K562 (cell line): ENCODE results near the gene CYRIA. TPM values are rescaled to one million over a fixed set of nuclear protein-coding genes. Genes with fewer than 3 reads are reported as not detected.
A peak's percentile ranks its signal among the peaks of the same experiment; 100 is the strongest.

Experiments
- ATAC-seq: fragments of 200-7000 bp; cut with Tn5 transposase; 3 replicates; pipeline ENCODE4 v1.9.1; 2020; ENCODE audit warnings: moderate library complexity
- BruUV-seq: library from RNA; stranded (reverse); fragments of 400-500 nt; replicated peaks from 2 replicates; lab custom pipeline; 2021; lab: Mats Ljungman, UMichigan
- CTCF ChIA-PET: fragments of 300-600 bp; formaldehyde crosslinking; extraction: SDS; loops from one replicate; lab custom pipeline; 2021; ENCODE audit warnings: low intra/inter-chr PET ratio; lab: Yijun Ruan, JAX
- POLR2A ChIA-PET: fragments of 300-600, 350-650 bp; sonication (Branson Sonifier 250); formaldehyde crosslinking; extraction: SDS; loops from one replicate; lab custom pipeline; 2021; ENCODE audit warnings: antibody characterized with exemption, inconsistent platforms; lab: Yijun Ruan, JAX
- DNase-seq, 4 experiments: peaks; one replicate each; pipeline versions ENCODE4 v3.0.0 to v3.0.0-alpha.2; 2011 to 2018; ENCODE audit warnings: low spot score in 3 of 4, mixed read lengths in 3 of 4; ENCODE audit errors: extremely low read depth in 1 of 4
- FAIRE-seq: peaks from 2 replicates; lab custom pipeline; 2011; peaks lifted over from hg19 to GRCh38; lab: Jason Lieb, UNC
- H2AFZ ChIP-seq: 2 replicates; pipeline ENCODE4 v1.6.0; 2011; ENCODE audit warnings: low read depth, low read length, control low read depth, inconsistent platforms
- H3K27ac ChIP-seq: fragments of 200-600 bp; 3 replicates; pipeline ENCODE4 v1.8.0; 2011; ENCODE audit warnings: low read depth, mild to moderate bottlenecking, control low read depth, inconsistent platforms, low read length, moderate library complexity, mixed read lengths; ENCODE audit errors: extremely low read depth
- H3K27me3 ChIP-seq, 2 experiments: fragments of 300-600 bp in 1 of 2; 2 replicates in 1 of 2; 3 replicates in 1 of 2; pipeline versions ENCODE4 v1.6.0 to v1.8.0; 2011; ENCODE audit warnings: inconsistent platforms in 2 of 2, low read length in 2 of 2, mild to moderate bottlenecking in 1 of 2, mixed read lengths in 1 of 2, moderate library complexity in 1 of 2; ENCODE audit not compliant: control insufficient read depth in 2 of 2, insufficient read depth in 2 of 2
- H3K36me3 ChIP-seq: fragments of 300-600 bp; 3 replicates; pipeline ENCODE4 v1.8.0; 2011; ENCODE audit warnings: mild to moderate bottlenecking, low read length, inconsistent platforms; ENCODE audit not compliant: control insufficient read depth, insufficient read depth
- H3K4me1 ChIP-seq, 2 experiments: fragments of 200-600 bp in 1 of 2; replicated peaks in 1 of 2; 2 replicates in 1 of 2; 3 replicates in 1 of 2; pipeline versions ENCODE4 v1.5.1 to v1.8.0; 2011; ENCODE audit warnings: inconsistent platforms in 2 of 2, low read length in 2 of 2, mild to moderate bottlenecking in 1 of 2, mixed read lengths in 1 of 2, moderate library complexity in 1 of 2; ENCODE audit not compliant: control insufficient read depth in 2 of 2, insufficient read depth in 2 of 2
- H3K4me2 ChIP-seq: 2 replicates; pipeline ENCODE4 v1.6.1; 2011; ENCODE audit warnings: low read length, control low read depth, inconsistent platforms, mixed read lengths; ENCODE audit not compliant: insufficient read depth
- H3K4me3 ChIP-seq: fragments of 200-600 bp; sonication (generic), shearing (Covaris generic); 2 replicates; pipeline ENCODE4 v1.5.1; 2016; ENCODE audit warnings: control low read depth, inconsistent platforms
- H3K79me2 ChIP-seq: fragments of 200-600 bp; 3 replicates; pipeline ENCODE4 v1.8.0; 2011; ENCODE audit warnings: low read length, inconsistent platforms; ENCODE audit not compliant: control insufficient read depth, insufficient read depth
- H3K9ac ChIP-seq, 2 experiments: 2 replicates each; pipeline versions ENCODE4 v1.6.0 to v1.6.1; 2011; ENCODE audit warnings: low read depth in 2 of 2, low read length in 2 of 2, control low read depth in 1 of 2, inconsistent platforms in 1 of 2, mild to moderate bottlenecking in 1 of 2, mixed read lengths in 1 of 2; ENCODE audit not compliant: insufficient read depth in 1 of 2
- H3K9me1 ChIP-seq: one replicate; pipeline ENCODE4 v1.6.0; 2011; ENCODE audit warnings: inconsistent platforms, mild to moderate bottlenecking, low read length, moderate library complexity; ENCODE audit not compliant: control insufficient read depth, insufficient read depth
- H3K9me3 ChIP-seq: replicated peaks from 2 replicates; pipeline ENCODE4 v1.5.1; 2011; ENCODE audit warnings: low read depth, low read length, inconsistent platforms; ENCODE audit not compliant: control insufficient read depth, insufficient read depth
- H4K20me1 ChIP-seq: replicated peaks from 2 replicates; pipeline ENCODE4 v1.6.1; 2011; ENCODE audit warnings: low read length, inconsistent platforms, mixed read lengths; ENCODE audit not compliant: control insufficient read depth, insufficient read depth
- ARID2 ChIP-seq: fragments of 450-650 bp; IDR thresholded peaks from 2 replicates; pipeline ENCODE4 v1.6.1; 2017; ENCODE audit warnings: antibody characterized with exemption, mild to moderate bottlenecking
- CTCF ChIP-seq, 3 experiments: IDR thresholded peaks in 2 of 3; conservative IDR thresholded peaks in 1 of 3; 2 replicates each; pipeline ENCODE4 v1.5.1; 2011 to 2012; ENCODE audit warnings: low read length in 3 of 3, mild to moderate bottlenecking in 3 of 3, control low read depth in 2 of 3, improper control_type of control experiment in 1 of 3, inconsistent platforms in 1 of 3, low read depth in 1 of 3, mixed read lengths in 1 of 3, moderate library complexity in 1 of 3; ENCODE audit not compliant: insufficient read depth in 2 of 3
- FOXP4 ChIP-seq: sonication (generic); formaldehyde crosslinking; IDR thresholded peaks from 2 replicates; pipeline ENCODE4 v1.8.0; 2022; ENCODE audit warnings: mild to moderate bottlenecking, missing genetic modification reagents, borderline replicate concordance
- GTF3C2 ChIP-seq: IDR thresholded peaks from 3 replicates; pipeline ENCODE4 v1.6.1; 2011; ENCODE audit warnings: borderline replicate concordance, mild to moderate bottlenecking, moderate library complexity; ENCODE audit not compliant: insufficient read length; ENCODE audit errors: extremely low read depth
- JUNB ChIP-seq: fragments of 450-650 bp; formaldehyde crosslinking; conservative IDR thresholded peaks from 2 replicates; pipeline ENCODE4 v1.4.0; 2020; ENCODE audit warnings: mild to moderate bottlenecking
- SPI1 ChIP-seq: IDR thresholded peaks from 2 replicates; pipeline ENCODE4 v1.6.1; 2011; ENCODE audit warnings: low read depth, low read length, control low read depth, borderline replicate concordance
- SRSF3 ChIP-seq: fragments of 200-400 bp; formaldehyde crosslinking; IDR thresholded peaks from 2 replicates; pipeline ENCODE4 v1.6.1; 2016; ENCODE audit warnings: mild to moderate bottlenecking, low read length, moderate library complexity; ENCODE audit not compliant: insufficient read depth
- XRCC5 ChIP-seq: fragments of 200-400 bp; formaldehyde crosslinking; IDR thresholded peaks from 2 replicates; pipeline ENCODE4 v1.6.1; 2017; ENCODE audit warnings: low read depth, mild to moderate bottlenecking, low read length
- ZNF445 ChIP-seq: fragments of 250-450 bp; sonication (Bioruptor Pico); IDR thresholded peaks from 2 replicates; pipeline ENCODE4 v1.4.0; 2020; ENCODE audit warnings: low read depth, mild to moderate bottlenecking, moderate library complexity
- ZNF766 ChIP-seq: fragments of 200-800 bp; sonication (Bioruptor generic); conservative IDR thresholded peaks from 2 replicates; pipeline ENCODE4 v1.6.1; 2016; ENCODE audit warnings: missing genetic modification characterization, missing compliant biosample characterization
- WGBS: fragments of 100-300 bp; shearing (Covaris generic); methylation state at CpG from one replicate; pipeline ENCODE4 v1.1.6; 2016; ENCODE audit warnings: low coverage, mixed read lengths; ENCODE audit not compliant: insufficient coverage; ENCODE audit errors: missing lambda C conversion rate; 5-methylcytosine and 5-hydroxymethylcytosine counted together
- in situ Hi-C: fragments of 300-500 bp; cut with MboI; formaldehyde crosslinking; loops from 4 replicates; pipeline ENCODE4 v1.15.0; 2018; ENCODE audit warnings: inconsistent platforms, mixed read lengths
- intact Hi-C: fragments of 100-400 bp; cut with micrococcal nuclease; formaldehyde crosslinking; loops from 2 replicates; pipeline ENCODE4 v1.14.2; 2022
- polyA plus RNA-seq, 8 experiments: library from polyadenylated mRNA; depleted of rRNA in 4 of 8; stranded (reverse) in 5 of 8; unstranded in 3 of 8; fragments of >200 nt; fragmentation: Nextera tagmentation in 2 of 8; fragmentation: Illumina TruSeq in 1 of 8; extraction: Ambion mirVana in 2 of 8; extraction: Trizol in 1 of 8; gene quantifications; 2 replicates each; pipeline versions ENCODE4 v1.2.1 to v1.2.3, GENCODE V29; 2011 to 2014; ENCODE audit warnings: inconsistent platforms in 1 of 8, missing spikeins in 1 of 8
- total RNA-seq, 7 experiments: library from RNA; depleted of rRNA in 6 of 7; stranded (reverse); fragments of >200 nt in 6 of 7; fragmentation: Illumina TruSeq in 2 of 7; extraction: Trizol in 2 of 7; gene quantifications; 2 replicates each; pipeline versions ENCODE4 v1.2.1 to v1.2.3, GENCODE V29; 2011 to 2021; ENCODE audit warnings: low replicate concordance in 1 of 7

Gene CYRIA
- total and polyA plus RNA-seq, 9 of the 15 experiments (the other 6 are each of a cell fraction or from before 2014, with no cell fraction given), result 0.84 to 5.6 (median 3.0) TPM

- H3K27ac ChIP-seq, result no peak overlapping the region
- no peak for FAIRE-seq
- no peaks in the 10 kb centered on the region for H3K9me1 ChIP-seq
- no peak overlapping the region for H2AFZ ChIP-seq
- H3K79me2 ChIP-seq, result no peaks in the 10 kb centered on the region
- no peak overlapping the region for H3K9ac ChIP-seq
- POLR2A ChIA-PET, result interaction anchor here (0.7 kb wide), 1 partner anchor 26 kb away, joined by 3 read pairs; no protein-coding TSS in a partner anchor
- H3K4me3 ChIP-seq, result no peak overlapping the region
- H4K20me1 ChIP-seq, result no peaks in the 10 kb centered on the region
- no peaks in the 10 kb centered on the region for H3K9me3 ChIP-seq
- no peak for DNase-seq
- ATAC-seq, result 0 out of 3 replicates have a peak, but pooled peaks have one; percentile 19
- WGBS, result 37% methylated on average over 3 of the region's 3 CpGs
- no peak overlapping the region for H3K4me2 ChIP-seq
- peaks cover 20 to 66% of the 10 kb centered on the region in 2 experiments for H3K4me1 ChIP-seq
- CTCF ChIA-PET, result no interaction called here
- BruUV-seq, result no TSS peak
- no peaks in the 10 kb centered on the region for H3K36me3 ChIP-seq
- no peaks in the 10 kb centered on the region for H3K27me3 ChIP-seq
- intact Hi-C loops, result loop anchor here (5.0 to 10.0 kb wide), 2 partner anchors 37 to 494 kb away; partner anchors contain the start of gene CYRIA
- in situ Hi-C loops, result no loop called here
- TF ChIP-seq GTF3C2, result no peak
- no peak for TF ChIP-seq ARID2
- TF ChIP-seq ZNF445 (CRISPR knock-in tag), result no peak
- no peak for TF ChIP-seq JUNB (CRISPR knock-in tag)
- peak; percentile 74; the same call in 1 of the 2 replicates for TF ChIP-seq SPI1
- no peak for TF ChIP-seq SRSF3
- 0 out of 2 replicates have a peak, but pooled peaks have one; percentile 27 for TF ChIP-seq ZNF766 (CRISPR knock-in tag)
- no peak for TF ChIP-seq FOXP4 (CRISPR knock-in tag)
- TF ChIP-seq CTCF (IDR thresholded peaks at IDR 0.05 in 2 of 3, conservative IDR thresholded peaks at IDR 0.05 in 1 of 3; ENCODE audit: insufficient read depth in 2 of 3, low read depth in 1 of 3, low read length in 3 of 3), result peak in 1 of 3 experiments; percentile 23; a peak in 1 of 6 replicates
- no peak for TF ChIP-seq XRCC5
Measured at GRCh38 chr2:16630463-16630862, 35.2 kb downstream of the CYRIA start.
